Upper lobe of right lung (tissue), 1 donor: ENCODE measurements around the gene LTBP2. TPM values are rescaled to one million over a fixed set of nuclear protein-coding genes. Genes with fewer than 3 reads are reported as not detected.

Experiments used
- ATAC-seq: fragments of 200-7000 bp; cut with Tn5 transposase; one replicate; pipeline ENCODE4 v1.9.1; 2020; ENCODE audit warnings: mild to moderate bottlenecking, moderate library complexity
- DNase-seq: peaks from one replicate; pipeline ENCODE4 v3.0.0-alpha.2; 2020
- H3K27ac ChIP-seq: fragments of 200-600 bp; one replicate; pipeline ENCODE4 v1.8.0; 2022
- H3K27me3 ChIP-seq: fragments of 200-600 bp; one replicate; pipeline ENCODE4 v1.8.0; 2022; ENCODE audit warnings: mild to moderate bottlenecking
- H3K36me3 ChIP-seq: fragments of 200-600 bp; one replicate; pipeline ENCODE4 v1.8.0; 2022
- H3K4me1 ChIP-seq: fragments of 200-600 bp; one replicate; pipeline ENCODE4 v1.8.0; 2022
- H3K4me3 ChIP-seq: fragments of 200-600 bp; one replicate; pipeline ENCODE4 v1.8.0; 2022; ENCODE audit warnings: mild to moderate bottlenecking
- H3K9me3 ChIP-seq: fragments of 200-600 bp; one replicate; pipeline ENCODE4 v1.8.0; 2022
- intact Hi-C: fragments of 100-400 bp; cut with DNase I; formaldehyde crosslinking; loops from one replicate; pipeline ENCODE4 v1.11.0; 2022
- total RNA-seq: library from RNA; stranded (reverse); fragmentation: NEBNext Ultra II Directional; extraction: Animal tissue kit (Norgen Biotek cat#: 25700); gene quantifications from one replicate; pipeline ENCODE4 v1.2.1, GENCODE V29; 2021
- TF ChIP-seq, protein P1 (sequence below): fragments of 200-600 bp; IDR thresholded peaks from one replicate; pipeline ENCODE4 v1.8.0; 2022; ENCODE audit warnings: antibody characterized with exemption
- donor health status: DM: no; HTN: yes; CAD: no; lungs with severe emphysema.

Gene LTBP2
- total RNA-seq, 1 donor from 2014 or later: 117 TPM

DNA sequence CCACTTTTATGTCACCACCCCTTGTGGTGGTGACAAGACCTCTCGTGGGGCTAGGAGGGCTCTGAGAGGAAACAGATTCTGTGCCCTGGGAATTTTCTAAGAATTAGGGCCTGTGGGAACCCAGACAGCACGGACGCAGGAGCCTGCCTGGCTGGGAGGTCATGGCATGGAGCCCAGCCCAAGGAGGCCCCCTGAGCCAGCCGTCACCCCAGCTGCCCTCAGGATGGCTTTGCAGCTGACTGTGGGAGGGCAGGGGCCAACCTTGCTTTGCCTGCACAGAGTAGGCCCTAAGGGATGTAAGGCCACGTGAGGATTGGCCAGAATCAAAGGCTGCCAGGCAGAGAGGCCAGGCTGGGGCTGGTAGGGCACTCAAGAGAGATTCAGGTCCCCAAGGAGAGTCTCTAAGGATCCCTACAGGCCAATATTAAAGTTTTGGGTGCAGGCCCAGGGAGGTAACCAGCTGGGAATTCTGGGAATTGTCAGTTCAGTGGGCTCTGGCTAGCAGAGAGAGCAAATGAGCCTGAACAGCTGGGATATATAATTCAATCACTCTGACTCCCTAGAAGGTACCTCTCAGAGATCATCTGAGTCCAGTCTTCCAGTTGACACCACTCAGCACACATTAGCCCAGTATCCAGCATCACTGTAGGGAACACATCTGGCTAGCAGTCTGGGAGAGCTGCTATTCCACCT, 6.4 kb downstream of the LTBP2 start:
- Histone ChIP-seq H3K9me3 (no peaks in the 10 kb centered on the region), H3K4me1 (no peaks in the 10 kb centered on the region), H3K27ac (peak overlapping the region; percentile 77), H3K27me3 (peaks cover 1% of the 10 kb centered on the region), H3K4me3 (no peak overlapping the region), H3K36me3 (no peaks in the 10 kb centered on the region)
- DNase-seq (no peak), ATAC-seq (no peak)
- TF ChIP-seq, protein P1, sequence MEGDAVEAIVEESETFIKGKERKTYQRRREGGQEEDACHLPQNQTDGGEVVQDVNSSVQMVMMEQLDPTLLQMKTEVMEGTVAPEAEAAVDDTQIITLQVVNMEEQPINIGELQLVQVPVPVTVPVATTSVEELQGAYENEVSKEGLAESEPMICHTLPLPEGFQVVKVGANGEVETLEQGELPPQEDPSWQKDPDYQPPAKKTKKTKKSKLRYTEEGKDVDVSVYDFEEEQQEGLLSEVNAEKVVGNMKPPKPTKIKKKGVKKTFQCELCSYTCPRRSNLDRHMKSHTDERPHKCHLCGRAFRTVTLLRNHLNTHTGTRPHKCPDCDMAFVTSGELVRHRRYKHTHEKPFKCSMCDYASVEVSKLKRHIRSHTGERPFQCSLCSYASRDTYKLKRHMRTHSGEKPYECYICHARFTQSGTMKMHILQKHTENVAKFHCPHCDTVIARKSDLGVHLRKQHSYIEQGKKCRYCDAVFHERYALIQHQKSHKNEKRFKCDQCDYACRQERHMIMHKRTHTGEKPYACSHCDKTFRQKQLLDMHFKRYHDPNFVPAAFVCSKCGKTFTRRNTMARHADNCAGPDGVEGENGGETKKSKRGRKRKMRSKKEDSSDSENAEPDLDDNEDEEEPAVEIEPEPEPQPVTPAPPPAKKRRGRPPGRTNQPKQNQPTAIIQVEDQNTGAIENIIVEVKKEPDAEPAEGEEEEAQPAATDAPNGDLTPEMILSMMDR: no peak
- intact Hi-C loops: loop anchor here (10.0 kb wide), 1 partner anchor 101 kb away; no protein-coding TSS in a partner anchor

DNA sequence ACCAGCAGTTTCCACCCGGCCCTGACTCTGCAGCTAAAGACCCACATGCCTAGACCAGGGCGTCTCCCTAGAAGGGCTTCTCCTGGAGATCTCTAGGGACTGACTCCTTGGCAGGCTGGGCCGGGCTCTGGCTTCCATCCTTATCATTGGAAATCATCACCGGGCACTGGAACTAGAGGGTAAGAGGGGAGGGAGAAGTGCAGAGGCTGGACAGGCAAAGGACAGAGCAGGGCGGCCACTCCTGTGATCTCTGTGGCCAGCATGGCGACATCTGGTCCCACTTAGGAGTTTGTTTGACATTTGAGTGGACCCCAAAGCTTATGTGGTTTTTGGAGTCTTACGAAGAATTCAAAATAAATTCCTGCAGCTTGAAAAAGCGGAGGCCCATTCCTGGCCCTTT, 7.1 kb downstream of the LTBP2 start:
- ATAC-seq: no peak
- Histone ChIP-seq H3K27me3 (no peaks in the 10 kb centered on the region), H3K9me3 (no peaks in the 10 kb centered on the region), H3K36me3 (no peaks in the 10 kb centered on the region), H3K27ac (peak overlapping the region; percentile 77), H3K4me3 (no peak overlapping the region), H3K4me1 (peaks cover 8% of the 10 kb centered on the region)
- TF ChIP-seq, protein P1: no peak
- DNase-seq: no peak
- intact Hi-C loops: loop anchor here (10.0 kb wide), 1 partner anchor 100 kb away; no protein-coding TSS in a partner anchor

DNA sequence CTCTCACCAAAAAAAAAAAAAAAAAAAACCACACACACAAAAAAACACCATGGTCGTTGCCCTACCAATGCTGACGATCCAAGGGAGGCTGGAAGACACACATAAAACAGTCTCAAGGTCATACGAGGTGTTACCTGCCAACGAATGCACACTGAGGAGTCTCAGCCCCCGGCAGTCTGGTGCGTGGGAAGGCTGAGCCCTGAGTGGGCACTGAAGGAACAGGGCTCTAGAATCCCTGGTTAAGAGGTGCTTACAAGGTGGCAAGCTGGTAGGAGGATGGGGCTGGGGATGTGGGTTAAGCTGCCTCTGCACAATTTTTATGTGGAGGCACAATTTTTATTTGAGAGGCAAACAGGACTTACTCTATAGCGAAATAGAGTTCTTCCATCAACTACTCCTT, 7.9 kb downstream of the LTBP2 start:
- ATAC-seq: no peak
- TF ChIP-seq, protein P1: no peak
- intact Hi-C loops: loop anchor here (10.0 kb wide), 1 partner anchor 99 kb away; no protein-coding TSS in a partner anchor
- H3K4me1 ChIP-seq: peaks cover 15% of the 10 kb centered on the region
- H3K27ac ChIP-seq: peak overlapping the region; percentile 11
- H3K4me3 ChIP-seq: no peak overlapping the region
- H3K36me3 ChIP-seq: no peaks in the 10 kb centered on the region
- no peaks in the 10 kb centered on the region for H3K27me3 ChIP-seq
- no peak for DNase-seq
- H3K9me3 ChIP-seq: no peaks in the 10 kb centered on the region

DNA sequence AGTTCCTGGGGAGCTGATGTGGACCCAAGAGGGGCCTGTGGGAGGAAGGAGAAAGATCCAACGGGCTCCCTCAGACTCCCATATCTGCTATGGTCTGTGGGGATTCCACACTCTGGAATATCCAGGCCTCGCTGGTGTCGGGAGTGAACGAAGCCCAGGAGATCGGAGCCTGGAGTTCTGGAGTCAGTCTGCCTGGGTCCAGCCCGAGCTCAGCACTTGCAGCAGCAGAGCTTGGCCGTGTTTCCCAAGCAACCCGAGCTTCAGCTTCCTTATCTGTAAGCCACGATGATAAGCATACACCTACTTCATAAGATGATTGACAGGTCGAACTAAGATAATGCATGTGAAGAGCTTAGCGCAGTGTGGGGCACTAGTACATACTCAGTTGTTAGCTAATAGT, 10.1 kb downstream of the LTBP2 start:
- TF ChIP-seq, protein P1: no peak
- Histone ChIP-seq H3K27me3 (no peaks in the 10 kb centered on the region), H3K36me3 (no peaks in the 10 kb centered on the region), H3K4me3 (no peak overlapping the region), H3K4me1 (peaks cover 27% of the 10 kb centered on the region), H3K27ac (no peak overlapping the region), H3K9me3 (no peaks in the 10 kb centered on the region)
- ATAC-seq: no peak
- intact Hi-C loops: loop anchor here (10.0 kb wide), 1 partner anchor 97 kb away; no protein-coding TSS in a partner anchor
- DNase-seq: no peak

DNA sequence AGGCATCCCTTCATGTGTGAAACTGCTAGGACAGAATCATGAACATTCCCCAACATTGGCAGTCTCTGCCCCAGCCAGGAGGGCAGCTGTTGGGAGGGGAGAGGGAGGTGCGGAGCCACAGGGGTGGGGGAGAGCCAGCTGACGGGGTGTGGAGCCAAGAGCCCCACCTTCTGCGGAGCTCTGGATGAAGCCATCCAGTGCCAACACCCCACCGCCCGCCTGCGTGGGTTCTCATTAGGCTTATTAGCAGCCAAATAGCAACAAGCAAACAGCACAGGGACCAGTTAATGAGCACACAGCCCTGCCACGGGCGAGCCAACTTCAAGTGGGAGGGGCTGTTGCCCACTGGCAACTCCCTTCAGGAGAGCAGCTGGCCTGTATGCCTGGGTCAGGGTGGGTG, 12.1 kb downstream of the LTBP2 start:
- Histone ChIP-seq H3K4me1 (peaks cover 44% of the 10 kb centered on the region), H3K9me3 (no peaks in the 10 kb centered on the region), H3K27me3 (no peaks in the 10 kb centered on the region), H3K27ac (peak overlapping the region; percentile 71), H3K4me3 (no peak overlapping the region), H3K36me3 (no peaks in the 10 kb centered on the region)
- TF ChIP-seq, protein P1: no peak
- no peak for DNase-seq
- ATAC-seq: no peak
- intact Hi-C loops: loop anchor here (10.0 kb wide), 1 partner anchor 95 kb away; no protein-coding TSS in a partner anchor
